Natural killer cell (primary cell): ENCODE results near the gene KIF14. TPM values are rescaled to one million over a fixed set of nuclear protein-coding genes. Genes with fewer than 3 reads are reported as not detected.

Source experiments
- ATAC-seq, 3 donors: fragments of 150-1000 bp in 2 of 3; fragments of 200-7000 bp in 1 of 3; cut with Tn5 transposase; 1 replicate in 1 of 3; 2 replicates in 2 of 3; pipeline ENCODE4 v1.10.0; 2021; ENCODE audit warnings: mild to moderate bottlenecking in 2 of 3, moderate library complexity in 2 of 3
- DNase-seq, 2 donors: peaks; one replicate each; pipeline versions ENCODE4 v3.0.0 to v3.0.0-alpha.2; 2013 to 2021; ENCODE audit warnings: mixed read lengths in 1 of 2
- H3K27ac ChIP-seq: one replicate; pipeline ENCODE4 v1.5.1; 2013; ENCODE audit warnings: mild to moderate bottlenecking, low read length
- H3K27me3 ChIP-seq: one replicate; pipeline ENCODE4 v1.6.1; 2013; ENCODE audit warnings: low read length; ENCODE audit not compliant: control insufficient read depth, insufficient read depth
- H3K36me3 ChIP-seq: one replicate; pipeline ENCODE4 v1.6.1; 2013; ENCODE audit warnings: low read length; ENCODE audit not compliant: control insufficient read depth, insufficient read depth
- H3K4me1 ChIP-seq: one replicate; pipeline ENCODE4 v1.6.1; 2013; ENCODE audit warnings: low read length; ENCODE audit not compliant: control insufficient read depth, insufficient read depth
- H3K4me3 ChIP-seq: one replicate; pipeline ENCODE4 v1.5.1; 2013; ENCODE audit warnings: low read length
- H3K9me3 ChIP-seq: one replicate; pipeline ENCODE4 v1.6.1; 2013; ENCODE audit warnings: low read length; ENCODE audit not compliant: control insufficient read depth, insufficient read depth
- H3K27ac Mint-ChIP-seq, 2 donors: one replicate each; pipeline ENCODE4 v1.8.0; 2022; ENCODE audit warnings: mild to moderate bottlenecking in 2 of 2, mixed read lengths in 2 of 2, moderate library complexity in 1 of 2
- H3K27me3 Mint-ChIP-seq, 2 donors: one replicate each; pipeline ENCODE4 v1.8.0; 2022; ENCODE audit warnings: low read depth in 2 of 2, mixed read lengths in 2 of 2
- H3K36me3 Mint-ChIP-seq: one replicate; pipeline ENCODE4 v1.8.0; 2022; ENCODE audit warnings: mixed read lengths
- H3K4me1 Mint-ChIP-seq, 2 donors: one replicate each; pipeline ENCODE4 v1.8.0; 2022; ENCODE audit warnings: mixed read lengths in 2 of 2
- H3K4me3 Mint-ChIP-seq: one replicate; pipeline ENCODE4 v1.8.0; 2022; ENCODE audit warnings: mild to moderate bottlenecking, moderate library complexity, mixed read lengths
- H3K9me3 Mint-ChIP-seq, 2 donors: one replicate each; pipeline ENCODE4 v1.8.0; 2022; ENCODE audit warnings: mixed read lengths in 2 of 2
- WGBS: methylation state at CpG from one replicate; pipeline ENCODE4 v1.1.7; 2013; ENCODE audit warnings: missing lambda C conversion rate; ENCODE audit not compliant: insufficient coverage; 5-methylcytosine and 5-hydroxymethylcytosine counted together
- intact Hi-C: fragments of 100-400 bp; cut with micrococcal nuclease; formaldehyde crosslinking; loops from one replicate; pipeline ENCODE4 v1.14.2; 2022
- total RNA-seq, 4 donors: library from RNA; stranded (reverse); fragments of 120-200 nt in 1 of 4; gene quantifications; one replicate each; pipeline versions ENCODE4 v1.2.3 to v1.2.4, GENCODE V29; 2013 to 2022
- TF ChIP-seq, protein P1 (sequence below): fragments of 200-600 bp; IDR thresholded peaks from one replicate; pipeline ENCODE4 v1.8.0; 2022; ENCODE audit warnings: antibody characterized with exemption

Gene KIF14
- total RNA-seq, 3 donors from 2014 or later (not counting 1 experiment from before 2014, with no cell fraction given): 0.40 to 0.48 (median 0.40) TPM

DNA sequence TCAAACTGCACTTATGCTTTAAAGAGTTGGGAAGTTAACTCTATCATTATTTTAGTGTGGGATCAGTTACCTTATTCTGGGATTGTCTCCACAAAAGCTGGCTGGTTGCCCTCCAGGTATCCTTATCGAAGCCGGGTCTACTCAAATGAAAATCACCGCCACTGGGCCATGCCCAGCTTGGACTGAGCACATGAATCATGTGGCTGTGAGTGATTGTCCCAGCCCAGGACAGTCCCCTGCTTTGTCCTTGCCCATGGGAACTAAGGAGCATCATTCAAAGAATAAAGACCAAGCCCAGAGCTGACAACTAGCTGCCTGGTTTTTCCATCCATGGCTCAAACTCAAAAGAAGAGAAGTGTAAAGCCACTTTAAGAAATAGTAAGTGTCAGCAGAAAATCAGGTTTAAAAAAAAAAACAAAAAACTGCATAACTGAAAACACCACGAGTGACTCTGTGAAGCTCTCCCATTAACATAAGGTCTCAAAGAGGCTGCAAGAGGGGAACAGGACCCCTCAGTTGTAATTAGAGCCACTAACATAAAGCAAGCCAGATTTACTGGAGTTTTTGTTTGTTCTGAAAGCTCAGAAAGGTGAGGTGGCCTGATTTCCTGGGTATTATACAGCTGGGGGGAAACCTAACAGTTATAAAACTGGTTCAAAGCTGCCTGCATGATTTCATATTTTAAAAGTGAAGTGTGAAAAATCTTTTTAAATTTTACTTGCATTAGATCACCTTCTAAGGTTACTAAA is 91.5 kb downstream of the KIF14 start:
- no peaks in the 10 kb centered on the region for H3K36me3 Mint-ChIP-seq
- H3K9me3 ChIP-seq: no peaks in the 10 kb centered on the region
- H3K4me3 ChIP-seq: no peak overlapping the region
- peaks cover 12% of the 10 kb centered on the region in 2 donors for H3K4me1 Mint-ChIP-seq
- H3K9me3 Mint-ChIP-seq: no peaks in the 10 kb centered on the region
- TF ChIP-seq, protein P1, sequence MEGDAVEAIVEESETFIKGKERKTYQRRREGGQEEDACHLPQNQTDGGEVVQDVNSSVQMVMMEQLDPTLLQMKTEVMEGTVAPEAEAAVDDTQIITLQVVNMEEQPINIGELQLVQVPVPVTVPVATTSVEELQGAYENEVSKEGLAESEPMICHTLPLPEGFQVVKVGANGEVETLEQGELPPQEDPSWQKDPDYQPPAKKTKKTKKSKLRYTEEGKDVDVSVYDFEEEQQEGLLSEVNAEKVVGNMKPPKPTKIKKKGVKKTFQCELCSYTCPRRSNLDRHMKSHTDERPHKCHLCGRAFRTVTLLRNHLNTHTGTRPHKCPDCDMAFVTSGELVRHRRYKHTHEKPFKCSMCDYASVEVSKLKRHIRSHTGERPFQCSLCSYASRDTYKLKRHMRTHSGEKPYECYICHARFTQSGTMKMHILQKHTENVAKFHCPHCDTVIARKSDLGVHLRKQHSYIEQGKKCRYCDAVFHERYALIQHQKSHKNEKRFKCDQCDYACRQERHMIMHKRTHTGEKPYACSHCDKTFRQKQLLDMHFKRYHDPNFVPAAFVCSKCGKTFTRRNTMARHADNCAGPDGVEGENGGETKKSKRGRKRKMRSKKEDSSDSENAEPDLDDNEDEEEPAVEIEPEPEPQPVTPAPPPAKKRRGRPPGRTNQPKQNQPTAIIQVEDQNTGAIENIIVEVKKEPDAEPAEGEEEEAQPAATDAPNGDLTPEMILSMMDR: no peak
- DNase-seq (no peak), ATAC-seq (no peak)
- H3K4me3 Mint-ChIP-seq: no peak overlapping the region
- WGBS: 77% methylated on average over 4 of the region's 4 CpGs
- no peak overlapping the region for H3K27ac Mint-ChIP-seq
- H3K4me1 ChIP-seq: peaks cover 15% of the 10 kb centered on the region
- no peaks in the 10 kb centered on the region for H3K36me3 ChIP-seq
- H3K27me3 ChIP-seq: no peaks in the 10 kb centered on the region
- no peak overlapping the region for H3K27ac ChIP-seq
- H3K27me3 Mint-ChIP-seq: no peaks in the 10 kb centered on the region
- intact Hi-C loops: no loop called here

DNA sequence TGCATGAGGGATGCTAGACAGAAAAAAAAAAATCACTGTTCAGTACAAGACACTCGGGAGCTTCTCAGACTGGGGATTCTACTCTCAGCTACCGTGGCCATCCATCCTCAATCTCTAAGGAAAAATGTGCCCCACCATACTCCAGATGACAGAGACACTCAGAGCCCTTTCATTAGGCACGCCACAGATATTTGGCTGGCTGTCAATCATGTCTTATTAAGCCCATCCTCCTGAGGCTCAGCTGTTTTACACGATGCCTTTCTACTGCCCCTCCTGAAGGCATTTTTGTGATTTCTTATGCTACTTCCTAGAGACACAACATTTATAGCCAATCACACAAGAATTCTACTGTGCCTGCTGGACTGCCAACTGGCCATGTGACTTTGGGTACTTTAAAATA is 92.9 kb downstream of the KIF14 start:
- H3K4me3 Mint-ChIP-seq: no peak overlapping the region
- no peaks in the 10 kb centered on the region for H3K9me3 Mint-ChIP-seq
- H3K4me1 Mint-ChIP-seq: peaks cover 12% of the 10 kb centered on the region in 2 donors
- Histone ChIP-seq H3K4me3 (no peak overlapping the region), H3K36me3 (no peaks in the 10 kb centered on the region), H3K9me3 (no peaks in the 10 kb centered on the region), H3K27ac (no peak overlapping the region), H3K4me1 (peaks cover 15% of the 10 kb centered on the region), H3K27me3 (no peaks in the 10 kb centered on the region)
- intact Hi-C loops: no loop called here
- ATAC-seq: no peak
- H3K27me3 Mint-ChIP-seq: no peaks in the 10 kb centered on the region
- no peaks in the 10 kb centered on the region for H3K36me3 Mint-ChIP-seq
- DNase-seq: no peak
- TF ChIP-seq, protein P1: no peak
- H3K27ac Mint-ChIP-seq: no peak overlapping the region
- WGBS: 93% methylated on average over 4 of the region's 4 CpGs

DNA sequence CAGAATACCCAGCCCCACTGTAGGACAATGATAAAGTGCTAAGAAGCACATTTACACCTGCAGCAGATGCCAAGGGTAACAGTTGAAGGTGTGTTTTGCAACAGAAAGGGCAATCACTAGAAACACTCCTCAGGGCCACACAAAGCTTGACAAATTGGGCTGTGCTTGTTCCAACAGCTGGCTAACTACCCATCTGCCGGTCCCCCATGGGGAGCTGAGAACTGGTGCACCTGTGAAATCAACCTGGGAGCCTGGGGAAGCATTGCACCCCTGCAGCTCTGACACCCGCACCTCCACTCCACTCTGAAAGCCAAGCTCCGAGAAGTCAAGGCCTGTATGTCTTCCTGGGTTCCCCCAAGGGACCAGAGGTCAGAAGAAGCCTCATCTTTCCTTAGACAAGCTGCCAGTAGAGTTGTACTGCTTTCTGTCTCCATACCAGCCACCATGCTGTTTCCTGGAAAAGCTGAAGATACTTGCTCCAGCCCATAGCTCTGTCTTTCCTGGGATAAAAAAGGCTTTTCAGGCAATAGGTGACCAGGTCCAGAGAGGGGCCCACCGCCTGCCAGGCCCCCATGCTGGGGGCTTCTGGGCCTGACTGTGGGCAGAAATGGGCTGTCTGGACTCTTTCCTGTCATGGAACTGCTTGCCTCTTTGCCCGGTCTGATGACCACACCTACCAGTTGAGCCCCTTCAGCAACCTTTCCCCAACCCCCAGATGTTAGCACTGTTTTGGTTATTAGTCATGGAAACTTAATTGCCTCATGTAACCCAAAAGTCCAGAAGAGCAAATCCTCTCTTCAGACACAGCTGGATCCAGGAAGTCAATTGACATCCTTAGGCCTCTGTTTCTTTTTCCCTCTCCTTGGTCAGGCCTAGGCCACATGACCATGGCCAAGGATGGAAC is 93.6 kb downstream of the KIF14 start:
- no peaks in the 10 kb centered on the region for H3K9me3 ChIP-seq
- no peak for ATAC-seq
- H3K27ac Mint-ChIP-seq: no peak overlapping the region

More for the DNA sequence above, 93.6 kb downstream of the KIF14 start:
- Mint-ChIP-seq H3K27me3 (no peaks in the 10 kb centered on the region), H3K9me3 (no peaks in the 10 kb centered on the region), H3K4me3 (no peak overlapping the region), H3K36me3 (no peaks in the 10 kb centered on the region), H3K4me1 (peaks cover 12% of the 10 kb centered on the region in 2 donors)
- WGBS: 79% methylated on average over 5 of the region's 5 CpGs
- Histone ChIP-seq H3K36me3 (no peaks in the 10 kb centered on the region), H3K27ac (no peak overlapping the region), H3K27me3 (no peaks in the 10 kb centered on the region), H3K4me3 (no peak overlapping the region), H3K4me1 (peaks cover 15% of the 10 kb centered on the region)
- intact Hi-C loops: no loop called here
- TF ChIP-seq, protein P1: no peak
- no peak for DNase-seq
